HG03469 (cell line): ENCODE measurements around the gene CLEC17A.
"Not testable (repeated sequence)": the region's sequence is repeated elsewhere in the genome, so short reads cannot be mapped to it uniquely, and the experiment has no call there.

Experiments
- ATAC-seq: cut with Tn5 transposase; IDR thresholded peaks from one replicate; pipeline ENCODE4 v1.9.1; 2021; ENCODE audit warnings: mild to moderate bottlenecking, moderate library complexity, moderate number of reproducible peaks; ENCODE audit not compliant: unreplicated experiment

CLEC17A gene

DNA sequence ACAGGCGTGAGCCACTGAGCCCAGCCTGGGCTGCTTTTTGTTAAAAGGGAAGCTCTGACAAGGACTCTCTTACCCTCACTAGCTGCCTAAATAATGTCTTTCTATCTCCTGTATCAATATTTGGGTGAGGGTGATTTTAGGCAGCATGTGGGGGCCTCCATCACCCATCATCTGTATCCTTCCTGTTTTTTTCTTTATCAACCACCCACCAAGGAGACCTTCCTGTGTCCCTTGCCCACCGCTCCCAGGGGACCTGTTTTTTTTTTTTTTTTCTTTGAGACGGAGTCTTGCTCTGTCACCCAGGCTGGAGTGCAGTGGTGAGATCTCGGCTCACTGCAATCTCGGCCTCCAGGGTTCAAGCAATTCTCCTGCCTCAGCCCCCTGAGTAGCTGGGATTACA, 5.6 kb upstream of the CLEC17A start:
- ATAC-seq = no peak

DNA sequence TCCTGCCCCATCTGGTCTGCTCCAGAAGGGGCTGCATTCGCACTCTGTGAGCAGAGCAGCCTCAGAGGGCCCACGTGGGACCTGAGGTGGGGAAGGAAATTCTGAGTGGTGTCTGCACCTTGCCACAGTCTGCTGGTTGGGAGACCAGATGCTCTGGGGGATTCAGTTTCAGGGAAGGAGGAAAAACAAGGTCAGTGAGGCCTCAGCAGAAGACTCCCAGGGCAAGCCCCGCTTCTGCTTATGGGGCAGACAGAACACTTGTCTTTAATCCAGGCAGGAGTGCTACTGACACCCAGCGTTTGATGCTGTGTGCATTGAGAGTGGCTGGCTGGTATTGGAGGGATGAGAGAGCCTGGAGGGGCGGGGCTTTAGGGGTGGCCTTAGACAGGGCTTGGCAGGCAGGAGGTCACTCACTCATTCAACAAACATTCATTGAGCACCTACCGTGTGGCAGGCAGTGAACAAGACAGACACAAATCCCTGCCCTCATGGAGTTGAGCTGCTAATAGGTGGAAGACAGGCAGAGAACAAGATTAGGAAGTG, 4.9 kb upstream of the CLEC17A start:
- ATAC-seq = no peak

DNA sequence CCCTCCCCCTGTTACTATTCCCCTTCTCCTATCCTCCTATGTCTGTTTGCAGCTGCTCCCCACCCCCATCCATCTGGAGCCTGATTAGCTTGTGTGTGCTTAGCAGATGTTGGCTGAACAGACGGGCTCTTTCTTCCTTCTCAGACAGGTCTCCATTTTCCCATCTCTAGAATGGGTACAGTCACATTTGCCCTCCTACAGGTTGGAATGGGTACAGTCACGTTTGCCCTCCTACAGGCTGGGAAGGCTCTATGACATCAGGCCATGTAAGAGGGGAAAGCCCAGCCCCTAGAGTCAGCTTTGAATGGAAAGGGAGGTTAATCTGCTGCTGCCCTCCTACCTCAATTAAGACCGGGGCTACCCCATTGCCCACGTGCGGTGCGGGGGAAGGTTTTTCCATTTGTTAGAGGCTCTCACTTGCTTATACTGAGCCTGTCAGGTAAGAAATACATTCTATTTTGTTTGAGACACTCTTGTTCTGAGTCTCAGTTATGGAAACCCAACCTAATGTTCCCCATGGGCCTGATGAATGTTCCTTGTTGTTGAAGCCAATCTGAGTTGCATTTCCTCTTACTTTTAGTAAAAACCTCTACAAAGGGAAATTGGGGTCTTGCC, 2.2 kb upstream of the CLEC17A start:
- ATAC-seq = no peak

DNA sequence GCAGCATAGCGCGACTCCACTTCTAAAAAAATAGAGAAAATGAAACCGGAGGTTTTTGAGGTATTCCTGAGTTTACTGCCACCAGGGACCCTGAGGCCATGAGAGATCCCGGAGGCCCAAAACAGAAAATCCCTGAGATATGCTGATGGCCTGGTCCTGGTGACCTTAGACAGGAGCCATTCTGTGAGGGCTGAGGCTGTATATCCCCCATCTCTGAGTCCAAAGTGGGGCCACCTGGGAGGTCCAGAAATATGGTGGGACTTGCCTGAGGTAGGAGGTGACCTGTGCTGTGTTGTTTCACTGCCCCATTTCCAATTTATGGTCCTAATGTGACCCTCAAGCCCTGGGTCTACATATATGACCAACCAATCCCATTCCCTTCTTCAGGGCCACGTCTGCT, 1.5 kb downstream of the CLEC17A start:
- not testable (repeated sequence) for ATAC-seq

DNA sequence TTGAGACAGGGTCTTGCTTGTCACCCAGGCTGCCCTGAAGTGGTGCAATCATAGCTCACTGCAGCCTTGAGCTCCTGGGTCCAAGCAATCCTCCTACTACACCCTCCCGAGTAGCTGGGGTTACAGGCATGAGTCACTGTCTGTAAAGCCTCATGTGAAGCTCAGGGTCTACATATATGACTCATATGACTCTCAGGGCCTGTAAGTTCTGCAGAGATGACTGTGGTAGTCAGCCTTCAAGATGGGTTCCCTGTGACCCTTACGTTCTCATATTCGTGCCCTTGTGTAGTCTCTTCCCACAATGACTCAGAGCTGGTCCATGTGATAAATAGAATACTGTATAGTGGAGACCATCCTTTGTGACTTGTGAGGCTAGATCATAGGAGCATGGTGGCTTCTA, 2.3 kb downstream of the CLEC17A start:
- peak; percentile 43 for ATAC-seq

GRCh38 chr19:14589433-14589832, 6.5 kb downstream of the CLEC17A start:
- not testable (repeated sequence) for ATAC-seq

- ATAC-seq = no peak
Measured at GRCh38 chr19:14595558-14595957, 12.7 kb downstream of the CLEC17A start.

DNA sequence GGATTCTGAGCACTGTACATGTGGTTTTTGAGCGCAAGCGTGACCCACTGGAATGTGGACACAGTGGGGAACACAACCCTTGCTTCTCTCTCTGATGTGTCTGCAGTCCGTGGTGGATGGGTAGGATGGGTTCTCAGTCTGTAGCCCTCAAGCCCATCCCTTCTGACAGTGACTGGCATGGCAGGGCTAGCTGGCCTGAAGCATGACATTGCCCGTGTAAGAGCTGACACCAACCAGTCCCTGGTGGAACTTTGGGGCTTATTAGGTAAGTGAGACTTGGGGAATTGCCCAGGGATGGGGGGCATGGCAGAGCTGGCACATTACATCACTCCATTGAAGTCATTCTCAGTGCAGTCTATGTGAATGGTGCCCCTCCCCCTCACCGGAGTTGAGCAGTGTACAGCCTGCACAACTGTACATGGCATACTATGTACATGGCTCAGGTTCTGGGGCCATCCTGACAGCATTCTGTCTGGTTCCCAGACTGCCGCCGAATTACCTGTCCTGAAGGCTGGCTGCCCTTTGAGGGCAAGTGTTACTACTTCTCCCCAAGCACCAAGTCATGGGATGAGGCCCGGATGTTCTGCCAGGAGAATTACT, 16.8 kb downstream of the CLEC17A start:
- ATAC-seq = no peak

- ATAC-seq = peak; percentile 61
Measured at GRCh38 chr19:14603990-14604387, 21.1 kb downstream of the CLEC17A start.

- no peak for ATAC-seq
Measured at GRCh38 chr19:14606627-14607026, 23.7 kb downstream of the CLEC17A start.

GRCh38 chr19:14611051-14611450, 28.2 kb downstream of the CLEC17A start:
- no peak for ATAC-seq

DNA sequence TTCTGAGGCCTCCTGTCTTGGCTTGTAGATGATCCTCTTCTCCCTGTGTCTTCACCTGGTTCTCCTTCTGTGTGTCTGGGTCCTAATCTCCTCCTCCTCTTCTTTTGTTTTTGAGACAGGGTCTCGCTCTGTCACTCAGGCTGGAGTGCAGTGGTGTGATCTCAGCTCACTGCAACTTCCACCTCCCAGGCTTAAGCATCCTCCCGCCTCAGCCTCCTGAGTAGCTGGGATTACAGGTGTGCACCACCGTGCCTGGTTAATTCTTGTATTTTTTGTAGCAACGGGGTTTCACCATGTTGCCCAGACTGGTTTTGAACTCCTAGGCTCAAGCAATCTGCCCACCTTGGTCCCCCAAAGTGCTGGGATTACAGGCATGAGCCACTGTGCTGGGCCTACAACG, 29.4 kb downstream of the CLEC17A start:
- not testable (repeated sequence) for ATAC-seq

GRCh38 chr19:14612657-14613056, 29.8 kb downstream of the CLEC17A start:
- no peak for ATAC-seq

- not testable (repeated sequence) for ATAC-seq
Measured at GRCh38 chr19:14613399-14614098, 30.7 kb downstream of the CLEC17A start.

GRCh38 chr19:14614099-14614412, 31.2 kb downstream of the CLEC17A start:
- no peak for ATAC-seq

- ATAC-seq = no peak
Measured at GRCh38 chr19:14615623-14616022, 32.7 kb downstream of the CLEC17A start.

DNA sequence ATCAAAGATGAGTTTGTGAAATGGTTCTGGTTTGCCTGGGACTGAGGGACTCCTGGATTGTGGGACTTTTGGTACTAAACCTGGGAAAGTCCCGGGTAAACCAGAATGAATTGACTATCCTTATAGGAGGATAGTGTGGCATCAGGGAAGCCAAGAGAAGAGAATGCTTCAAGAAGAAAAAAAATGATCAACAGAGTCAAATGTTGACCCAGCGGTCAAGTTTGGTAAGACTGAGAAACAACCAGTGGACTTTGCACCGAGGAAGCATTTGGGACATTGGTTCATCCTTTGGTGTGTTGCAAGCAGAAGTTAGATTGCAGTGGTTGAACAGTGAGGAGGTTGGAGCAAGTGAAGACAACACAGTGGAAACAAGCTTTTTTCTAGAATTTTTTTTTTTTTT, 33.5 kb downstream of the CLEC17A start:
- ATAC-seq = no peak

DNA sequence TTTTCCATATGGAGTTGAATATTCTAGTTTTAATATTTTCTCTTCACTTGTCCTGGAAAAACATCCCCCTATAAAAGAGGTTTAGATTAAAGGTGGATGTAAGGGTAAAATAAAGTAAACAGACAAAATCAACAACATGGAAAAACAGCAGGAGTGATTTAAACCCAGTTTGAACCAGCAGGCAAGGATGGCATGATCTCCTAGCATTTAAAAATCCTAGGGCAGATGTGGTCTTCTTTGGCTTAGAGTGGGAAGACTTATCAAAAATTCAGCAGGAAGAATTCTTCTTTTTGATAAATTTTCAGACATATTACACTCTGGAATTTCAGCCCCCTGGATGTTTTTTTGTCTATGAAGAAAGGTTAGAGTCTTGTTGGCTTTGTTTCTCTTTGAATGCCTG, 36.5 kb downstream of the CLEC17A start:
- ATAC-seq = no peak

GRCh38 chr19:14624491-14624890, 41.6 kb downstream of the CLEC17A start:
- not testable (repeated sequence) for ATAC-seq

DNA sequence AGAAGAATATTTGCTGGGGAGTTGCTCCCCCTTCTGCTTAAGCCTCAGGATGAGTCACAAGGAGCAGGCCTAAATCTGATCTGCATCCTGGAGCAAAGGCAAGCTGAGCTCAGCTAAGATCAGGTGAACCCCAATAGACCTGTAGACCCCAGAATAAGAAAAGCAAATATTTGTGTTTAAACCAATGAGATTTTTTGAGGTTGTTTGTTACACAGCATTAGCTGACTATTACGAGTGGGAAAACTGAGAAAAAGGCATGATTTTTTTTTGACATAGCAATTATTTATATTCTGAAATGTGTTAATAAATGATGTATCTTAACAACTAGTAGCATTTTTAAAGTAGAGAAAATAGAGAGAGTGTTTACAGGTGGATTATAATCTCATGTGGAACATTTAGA, 46.7 kb downstream of the CLEC17A start:
- no peak for ATAC-seq

GRCh38 chr19:14632286-14632685, 49.4 kb downstream of the CLEC17A start:
- ATAC-seq = no peak
